Measurements from ENCODE around the gene FGD6.

FGD6 gene

GRCh38 chr12:95151406-95151805 lies 65.9 kb downstream of the FGD6 start:
- POLR2A ChIA-PET, result no interaction called here
- no peak for DNase-seq (ENCODE audit: low read depth, low spot score)
- no peak for TF ChIP-seq CTCF (IDR thresholded peaks at IDR 0.05; ENCODE audit: insufficient read depth, low read length, missing control alignments)
- CTCF ChIA-PET, result interaction anchor here (0.7 to 2.1 kb wide), 3 partner anchors 10 to 14 kb away, joined by 3 to 4 read pairs (median 4); no protein-coding TSS in a partner anchor
- no peak overlapping the region for H3K4me3 ChIP-seq (ENCODE audit: low read depth, low read length)

GRCh38 chr12:95150501-95150900 lies 66.8 kb downstream of the FGD6 start:
- H3K4me3 ChIP-seq (ENCODE audit: low read depth, low read length), result no peak overlapping the region
- no peak for DNase-seq (ENCODE audit: low read depth, low spot score)
- no peak for TF ChIP-seq CTCF (IDR thresholded peaks at IDR 0.05; ENCODE audit: insufficient read depth, low read length, missing control alignments)
- ChIA-PET POLR2A (interaction anchor here (0.6 kb wide), 1 partner anchor 18 kb away, joined by 4 read pairs; no protein-coding TSS in a partner anchor), CTCF (interaction anchor here (0.6 to 2.1 kb wide), 3 partner anchors 9 to 77 kb away, joined by 3 to 4 read pairs (median 3); partner anchors contain the start of gene NR2C1)

- TF ChIP-seq CTCF (IDR thresholded peaks at IDR 0.05; ENCODE audit: insufficient read depth, low read length, missing control alignments), result no peak
- H3K4me3 ChIP-seq (ENCODE audit: low read depth, low read length), result no peak overlapping the region
- ChIA-PET POLR2A (no interaction called here), CTCF (interaction anchor here (0.7 kb wide), 1 partner anchor 25 kb away, joined by 3 read pairs; no protein-coding TSS in a partner anchor)
- no peak for DNase-seq (ENCODE audit: low read depth, low spot score)
Observed at GRCh38 chr12:95147866-95148265, 69.4 kb downstream of the FGD6 start.

- H3K4me3 ChIP-seq (ENCODE audit: low read depth, low read length), result no peak overlapping the region
- no peak for TF ChIP-seq CTCF (IDR thresholded peaks at IDR 0.05; ENCODE audit: insufficient read depth, low read length, missing control alignments)
- CTCF ChIA-PET, result no interaction called here
- DNase-seq (ENCODE audit: low read depth, low spot score), result no peak
- POLR2A ChIA-PET, result no interaction called here
Observed at GRCh38 chr12:95146769-95147168, 70.5 kb downstream of the FGD6 start.

GRCh38 chr12:95143621-95144205 lies 73.6 kb downstream of the FGD6 start:
- DNase-seq (ENCODE audit: low read depth, low spot score), result no peak
- CTCF ChIA-PET, result no interaction called here
- no peak for TF ChIP-seq CTCF (IDR thresholded peaks at IDR 0.05; ENCODE audit: insufficient read depth, low read length, missing control alignments)
- H3K4me3 ChIP-seq (ENCODE audit: low read depth, low read length), result no peak overlapping the region
- POLR2A ChIA-PET, result no interaction called here

GRCh38 chr12:95142431-95143151 lies 74.7 kb downstream of the FGD6 start:
- TF ChIP-seq CTCF (IDR thresholded peaks at IDR 0.05; ENCODE audit: insufficient read depth, low read length, missing control alignments), result no peak
- H3K4me3 ChIP-seq (ENCODE audit: low read depth, low read length), result no peak overlapping the region
- DNase-seq (ENCODE audit: low read depth, low spot score), result no peak
- CTCF ChIA-PET, result interaction anchor here (1.6 kb wide), 1 partner anchor 25 kb away, joined by 5 read pairs; no protein-coding TSS in a partner anchor
- POLR2A ChIA-PET, result no interaction called here
